GM18526 (cell line): ENCODE measurements around the gene BRF1.

Source experiments
- POLR2A ChIP-seq: IDR thresholded peaks from 3 replicates; pipeline ENCODE4 v1.6.1; 2011; ENCODE audit not compliant: insufficient read length; ENCODE audit errors: extremely low read depth

The BRF1 gene

DNA sequence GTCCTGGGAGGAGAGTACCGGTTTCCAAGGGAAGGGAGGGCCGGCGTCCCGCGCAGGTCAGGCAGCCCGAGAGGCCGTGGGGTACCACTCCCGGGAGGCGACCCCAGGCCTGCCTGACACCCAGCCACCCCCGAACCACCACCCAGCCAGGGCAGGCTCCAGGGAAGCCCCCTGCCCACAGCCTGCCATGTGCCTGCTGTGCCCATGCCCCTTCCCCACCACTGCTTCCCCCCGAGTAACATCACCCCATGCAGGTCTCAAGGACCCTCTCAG, 122.0 kb downstream of the BRF1 start:
- TF ChIP-seq POLR2A, result no peak

- TF ChIP-seq POLR2A, result no peak
These were observed 122.5 kb downstream of the BRF1 start for GRCh38 chr14:105178069-105178867.

DNA sequence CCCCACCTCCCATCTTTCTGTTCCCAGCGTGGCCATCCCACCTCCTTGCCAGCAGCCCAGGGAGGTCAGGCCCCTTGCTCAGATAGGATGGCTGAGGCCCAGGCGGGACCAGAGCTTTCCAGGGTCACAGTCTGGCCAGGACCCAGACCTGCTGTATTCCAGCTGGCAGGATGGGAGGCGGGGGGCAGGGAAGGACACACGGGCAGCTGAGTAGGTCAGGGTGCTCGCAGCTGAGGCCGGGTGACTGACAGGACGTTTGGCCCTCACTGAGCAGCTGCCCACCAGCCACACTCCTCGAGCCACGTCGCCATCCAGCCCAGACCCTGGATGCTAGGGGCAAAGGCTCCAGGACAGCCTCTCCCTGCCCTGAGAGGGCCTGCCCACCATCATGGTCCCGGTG, 123.7 kb downstream of the BRF1 start:
- TF ChIP-seq POLR2A, result no peak

GRCh38 chr14:105176513-105176912, 124.3 kb downstream of the BRF1 start:
- TF ChIP-seq POLR2A, result no peak

DNA sequence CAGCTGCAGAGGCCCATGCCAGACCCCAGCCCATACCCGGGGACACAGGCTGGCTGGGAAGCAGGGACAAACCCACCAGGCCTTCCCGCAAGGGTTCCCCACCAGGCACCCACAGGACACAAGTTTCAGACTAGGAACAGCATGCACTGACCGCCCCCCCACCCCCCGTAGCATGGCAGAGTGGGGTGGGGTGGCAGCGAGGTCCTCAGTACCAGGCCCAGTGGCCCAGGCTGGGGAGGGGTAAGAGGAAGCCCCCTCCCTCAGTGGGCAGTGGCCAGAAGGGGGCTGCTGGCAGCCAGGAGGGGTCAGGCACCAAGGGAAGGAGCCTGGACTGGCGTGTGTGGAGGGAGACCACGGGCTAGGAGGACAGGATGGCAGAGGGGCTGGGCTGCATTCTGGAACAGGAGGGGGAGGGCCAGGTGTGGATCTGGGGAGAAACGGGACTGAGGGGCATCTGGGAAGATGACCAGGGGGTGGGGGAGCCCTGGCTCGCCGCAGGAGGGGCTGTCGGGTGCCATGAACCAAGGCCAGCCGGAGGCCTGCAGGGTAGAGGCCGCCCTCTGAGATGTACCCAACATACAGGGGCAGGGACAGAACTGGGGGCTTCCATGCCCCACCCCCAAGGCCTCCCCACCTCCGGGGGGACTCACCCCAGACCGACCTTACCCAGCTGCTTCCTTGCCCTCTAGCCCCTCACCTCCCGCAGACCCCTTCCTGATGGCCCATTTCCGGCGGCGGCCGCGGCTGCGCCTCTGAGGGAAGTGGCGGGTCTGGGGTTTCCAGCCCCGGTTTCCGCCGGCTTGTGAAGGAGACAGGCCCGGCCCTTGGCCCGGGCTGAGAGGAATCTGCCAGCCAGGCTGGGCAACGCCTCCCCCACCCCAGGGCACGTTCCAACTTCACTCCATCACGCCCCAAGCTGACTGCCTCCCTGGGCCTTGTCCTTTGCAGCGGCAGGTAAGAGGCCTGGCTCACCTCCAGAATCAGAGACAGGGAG, 126.6 kb downstream of the BRF1 start:
- no peak for TF ChIP-seq POLR2A

DNA sequence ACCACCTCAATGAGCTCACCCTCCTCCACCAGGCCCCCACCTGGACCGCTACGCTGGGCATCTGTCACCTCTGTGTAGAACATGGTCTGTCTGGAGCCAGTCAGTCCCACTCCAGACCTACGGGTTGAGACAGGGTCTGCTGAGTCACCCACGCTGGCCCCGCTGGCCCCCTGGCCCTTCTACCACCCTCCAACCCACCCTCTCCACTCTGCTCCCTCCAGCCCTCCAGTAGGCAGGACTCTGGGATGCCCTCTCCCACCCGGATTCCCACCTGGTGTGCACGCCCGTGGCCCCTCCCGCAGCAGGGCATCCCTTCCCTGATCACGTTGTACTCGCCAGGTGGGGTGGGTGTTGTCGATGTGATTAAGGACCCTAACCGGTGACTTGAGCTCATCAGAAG, 127.7 kb downstream of the BRF1 start:
- no peak for TF ChIP-seq POLR2A

DNA sequence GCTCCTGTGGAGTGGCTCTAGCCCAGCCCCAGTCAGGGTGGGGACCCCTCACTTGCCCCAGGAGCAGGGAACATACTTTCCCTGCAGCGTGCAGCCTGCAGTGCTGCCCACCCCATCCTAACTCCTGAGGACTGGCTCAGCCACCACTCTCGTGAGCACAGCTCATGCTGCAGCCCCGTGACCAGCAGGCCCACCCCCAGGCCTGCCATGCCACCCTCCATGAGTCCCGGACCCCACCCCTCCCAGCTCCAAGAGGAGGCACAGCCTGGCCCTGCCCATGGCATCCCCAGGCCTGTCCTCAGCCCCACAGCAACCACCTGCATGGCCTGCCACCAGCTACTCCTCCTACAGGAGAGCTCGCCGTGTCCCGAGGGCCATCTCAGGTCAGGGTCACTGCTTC, 128.3 kb downstream of the BRF1 start:
- TF ChIP-seq POLR2A, result no peak

GRCh38 chr14:105171004-105171673, 129.7 kb downstream of the BRF1 start:
- no peak for TF ChIP-seq POLR2A

- no peak for TF ChIP-seq POLR2A
These were observed 130.8 kb downstream of the BRF1 start for GRCh38 chr14:105169776-105170655.

DNA sequence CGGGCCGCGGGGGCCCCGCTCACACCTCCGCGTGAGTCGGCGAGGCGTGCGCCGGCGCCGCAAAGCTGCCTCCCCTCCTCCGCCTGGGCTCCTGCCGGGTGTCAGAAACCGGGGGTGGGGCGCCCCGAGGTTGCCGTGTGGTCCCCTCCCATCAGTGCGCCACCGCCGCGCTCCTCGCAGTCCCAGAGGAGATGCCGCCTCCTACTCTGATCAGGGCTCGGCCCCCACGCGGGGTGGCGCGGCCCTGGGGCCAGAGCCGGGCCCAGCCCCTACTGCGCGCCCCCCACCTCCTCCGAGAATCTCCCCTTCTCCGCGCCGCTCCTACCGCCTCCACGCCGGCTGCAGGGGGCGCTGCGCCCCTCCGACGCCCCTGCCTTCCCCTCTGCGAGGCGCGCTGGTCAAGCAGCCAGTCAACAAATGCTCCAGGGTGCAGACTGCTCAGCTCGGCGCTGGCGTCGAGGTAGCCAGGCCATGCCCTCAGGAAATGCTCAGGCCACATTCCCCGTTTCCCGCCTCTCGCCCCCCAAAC, 131.8 kb downstream of the BRF1 start:
- no peak for TF ChIP-seq POLR2A

GRCh38 chr14:105168496-105168978, 132.3 kb downstream of the BRF1 start, which contains the start of gene JAG2:
TSS of gene JAG2 (minus strand) at chr14:105168776. CDS start at chr14:105168420, 356 bp downstream.
- no peak for TF ChIP-seq POLR2A

GRCh38 chr14:105168093-105168420, 132.7 kb downstream of the BRF1 start:
- no peak for TF ChIP-seq POLR2A

DNA sequence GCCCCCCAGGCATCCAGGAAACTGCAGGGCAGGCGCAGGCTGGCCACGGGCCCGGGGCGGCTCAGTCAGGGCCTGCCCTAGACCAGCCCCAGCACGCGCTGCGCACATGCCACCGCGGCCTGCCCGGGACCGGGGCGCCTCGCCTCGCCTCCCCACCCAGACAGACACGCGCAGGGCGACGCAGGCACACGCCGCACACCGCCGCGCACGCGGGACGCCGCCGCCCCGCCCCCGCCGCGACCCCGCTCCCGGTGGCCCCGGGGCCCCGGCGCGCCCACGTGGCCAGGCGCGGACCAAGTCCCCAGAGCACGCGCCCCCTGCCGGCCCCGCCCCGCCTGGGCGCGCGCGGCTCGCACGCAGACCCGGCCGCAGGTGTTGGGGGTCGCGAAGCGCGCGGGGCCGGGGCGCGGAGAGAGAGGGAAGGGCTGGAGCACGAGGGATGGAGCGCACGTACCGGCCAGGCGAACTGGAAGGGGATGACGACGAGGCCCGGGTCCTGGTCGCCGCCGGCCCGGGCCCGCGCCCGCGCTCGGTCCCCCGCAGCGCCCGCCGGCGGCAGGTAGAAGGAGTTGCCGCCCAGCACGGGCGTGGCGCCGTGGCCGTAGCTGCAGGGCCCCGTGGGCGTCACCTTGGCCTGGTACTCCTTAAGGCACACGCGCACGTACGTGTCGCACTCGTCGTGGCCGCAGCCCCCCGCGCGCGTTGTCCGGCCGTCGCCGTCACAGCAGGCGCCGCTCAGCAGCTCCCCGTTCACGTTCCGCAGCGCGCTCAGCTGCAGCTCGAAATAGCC, 133.3 kb downstream of the BRF1 start:
- no peak for TF ChIP-seq POLR2A
